GDM1 (cell line): ENCODE results near the gene MUC22.
"Not testable (repeated sequence)": the region's sequence is repeated elsewhere in the genome, so short reads cannot be mapped to it uniquely, and the experiment has no call there.

Source experiments
- DNase-seq: peaks from one replicate; lab custom pipeline; 2025; lab: John Stamatoyannopoulos, UW

Gene MUC22

DNA sequence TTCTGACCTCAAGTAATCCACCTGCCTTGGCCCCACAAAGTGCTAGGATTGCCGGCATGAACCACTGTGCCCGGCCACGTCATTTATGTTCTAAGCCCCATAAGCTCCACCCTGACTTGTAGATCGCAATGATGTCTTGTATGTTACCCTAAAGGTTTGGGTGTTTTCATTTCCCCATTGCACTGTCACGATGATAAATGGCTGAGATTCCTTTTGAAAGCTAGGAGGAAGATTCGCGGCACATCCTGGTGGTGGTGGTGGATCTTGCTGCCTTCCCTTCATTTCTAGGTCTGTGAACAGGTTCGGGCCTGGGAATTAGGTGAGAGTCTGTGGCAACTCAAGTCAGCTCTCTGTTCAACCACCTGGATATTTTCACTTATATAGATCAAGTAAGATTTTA, 28.3 kb downstream of the MUC22 start:
- no peak for DNase-seq

DNA sequence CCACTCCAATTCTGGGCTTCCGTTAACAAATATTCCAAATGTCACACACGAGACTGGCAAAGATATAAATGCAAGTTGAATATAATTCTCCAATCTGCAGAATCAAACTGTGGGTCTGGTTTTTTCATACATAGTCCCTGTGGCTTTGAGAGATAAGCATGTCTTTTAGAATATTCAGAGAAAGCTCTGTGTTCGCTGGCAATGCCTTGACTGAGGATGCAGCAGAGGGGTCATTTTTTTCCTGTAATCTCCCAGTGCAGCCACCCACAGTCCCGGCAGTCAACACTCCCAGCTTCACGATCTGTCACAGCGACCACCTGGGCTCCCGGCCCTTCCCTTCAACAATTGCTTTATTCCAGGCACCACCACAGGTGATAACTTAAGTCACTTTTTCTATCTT, 30.5 kb downstream of the MUC22 start:
- DNase-seq = no peak

DNA sequence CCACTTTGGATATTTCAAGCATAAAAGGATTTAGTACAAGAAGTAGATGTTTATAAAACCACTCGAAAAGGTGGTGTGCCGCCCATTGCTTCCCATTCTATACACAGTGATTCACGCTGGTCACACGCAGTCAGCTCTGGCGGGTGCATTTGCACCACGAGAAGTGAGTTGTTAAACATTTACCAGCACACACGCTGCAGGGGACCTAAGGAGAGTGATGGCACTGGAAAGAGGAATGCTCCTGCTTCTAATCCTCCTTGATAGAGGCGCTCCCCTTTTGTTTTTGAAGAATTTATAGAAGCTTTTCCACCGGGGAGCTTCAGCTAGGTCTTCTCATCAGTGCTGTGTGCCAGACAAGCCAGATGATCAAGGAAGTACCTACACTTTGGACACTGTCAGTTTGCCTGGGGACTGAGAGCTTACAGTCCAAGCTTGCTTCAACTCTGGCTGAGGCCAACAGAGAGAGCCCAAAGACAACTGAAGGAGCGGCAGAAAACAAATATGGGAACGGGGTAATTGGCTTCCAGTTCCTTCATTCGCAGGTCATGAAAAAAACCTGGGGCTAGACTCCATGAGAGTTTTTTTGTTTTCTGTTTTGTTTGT, 31.2 kb downstream of the MUC22 start:
- DNase-seq = no peak

DNA sequence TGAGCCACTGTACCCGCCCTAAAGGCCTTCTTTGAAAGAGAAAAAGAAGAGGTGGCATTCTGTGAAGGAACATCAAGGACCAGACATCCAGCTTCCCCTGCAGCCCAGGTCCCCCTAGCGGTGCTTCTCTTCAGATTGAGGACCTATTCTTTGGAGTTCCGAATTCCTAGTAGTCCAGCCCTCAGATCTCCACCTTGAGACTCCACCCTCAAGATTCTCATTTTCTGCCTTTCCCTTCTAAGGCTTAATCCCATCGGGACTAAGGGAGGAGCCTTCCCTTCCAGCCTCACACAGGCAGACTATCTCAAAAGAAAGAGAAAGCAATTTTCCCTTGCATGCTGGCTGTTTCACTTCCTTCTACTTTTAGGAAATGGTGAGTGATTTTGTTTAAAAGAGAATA, 32.5 kb downstream of the MUC22 start:
- DNase-seq = no peak

DNA sequence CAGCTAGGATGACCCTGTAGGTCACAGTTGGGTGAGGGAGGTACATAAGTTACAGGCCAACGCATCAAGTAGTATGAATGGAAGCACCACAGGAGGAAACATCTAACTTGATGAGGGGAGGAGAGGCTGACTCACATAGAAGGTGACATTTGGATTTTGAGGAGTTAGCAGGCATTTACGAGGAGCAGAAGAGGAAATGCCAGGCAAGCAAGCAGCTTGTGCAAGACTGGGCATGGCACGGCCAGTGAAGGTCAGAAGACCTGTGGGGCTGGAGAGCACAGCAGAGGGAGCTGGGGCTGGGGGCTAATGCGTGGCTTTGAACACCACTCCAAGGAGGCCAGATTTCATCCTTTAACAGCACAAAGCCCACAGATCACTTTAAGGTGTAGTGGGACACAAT, 37.8 kb downstream of the MUC22 start:
- DNase-seq = no peak

DNA sequence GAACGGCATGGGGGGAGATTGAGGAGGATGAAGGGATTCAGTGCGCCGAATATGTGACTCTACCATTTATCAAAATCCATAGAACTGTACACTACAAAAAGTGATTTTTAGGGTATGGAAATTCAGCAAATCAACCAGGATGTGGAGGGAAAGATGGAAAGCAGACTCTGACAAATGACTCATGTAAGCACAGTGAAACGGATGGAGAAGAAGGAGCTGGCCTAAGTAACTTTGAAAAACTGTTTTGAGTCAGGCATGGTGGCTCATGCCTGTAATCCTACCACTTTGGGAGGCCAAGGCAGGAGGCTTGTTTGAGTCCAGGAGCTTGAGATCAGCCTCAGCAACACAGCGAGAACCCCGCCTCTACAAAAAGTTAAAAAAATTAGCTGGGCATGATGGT, 39.2 kb downstream of the MUC22 start:
- no peak for DNase-seq

DNA sequence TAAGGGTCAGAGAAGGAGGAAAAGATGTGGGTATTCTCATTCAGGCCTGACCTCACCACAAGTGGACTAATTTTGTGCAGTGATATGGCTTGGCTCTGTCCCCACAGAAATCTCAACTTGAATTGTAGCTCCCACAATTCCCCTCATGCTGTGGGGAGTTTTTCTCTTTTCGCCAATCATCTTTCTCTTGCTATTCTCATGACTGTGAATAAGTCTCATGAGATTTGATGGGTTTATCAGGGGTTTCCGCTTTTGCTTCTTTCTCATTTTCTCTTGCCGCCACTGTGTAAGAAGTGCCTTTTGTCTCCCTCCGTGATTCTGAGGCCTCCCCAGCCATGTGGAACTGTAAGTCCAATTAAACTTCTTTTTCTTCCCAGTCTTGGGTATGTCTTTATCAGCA, 42.9 kb downstream of the MUC22 start:
- DNase-seq = not testable (repeated sequence)

DNA sequence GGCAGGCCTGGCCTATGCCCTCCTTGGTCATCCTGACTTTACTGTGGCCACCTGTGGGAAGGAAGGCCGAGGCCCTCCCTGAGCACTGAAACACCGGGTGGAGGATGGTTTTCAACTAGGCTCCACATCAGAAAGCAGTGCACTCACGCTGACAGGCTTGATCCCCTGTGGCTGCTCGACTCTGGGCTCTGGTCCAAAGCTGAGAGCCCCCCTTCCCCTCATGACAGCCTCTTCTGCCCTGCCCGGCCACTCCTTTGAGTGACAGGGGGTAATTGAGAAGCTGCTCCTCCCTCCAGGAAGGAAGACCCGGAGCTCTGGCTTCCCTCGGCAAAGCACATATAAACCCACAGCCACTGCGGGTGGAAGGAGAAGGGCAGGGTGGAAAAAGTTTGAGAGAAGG, 43.6 kb downstream of the MUC22 start:
- DNase-seq = peak; percentile 75

DNA sequence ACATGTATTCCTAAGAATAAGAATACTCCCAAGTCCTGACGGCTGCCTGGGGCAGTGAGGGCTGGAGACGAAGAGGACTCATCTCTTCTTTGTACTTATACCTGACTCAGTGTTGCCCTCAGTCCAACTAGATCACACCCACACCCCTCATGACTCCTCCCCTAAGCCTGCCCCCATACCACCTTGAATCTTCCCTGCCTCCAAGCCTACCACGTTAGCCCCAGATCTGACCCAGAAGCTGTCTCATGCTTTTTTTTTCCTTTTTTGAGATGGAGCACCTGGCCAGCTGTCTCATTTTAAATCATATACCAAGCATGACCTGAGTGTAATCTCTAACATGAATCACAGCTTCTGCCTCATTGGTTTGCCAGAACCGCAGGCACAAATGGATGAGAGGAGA, 45.2 kb downstream of the MUC22 start:
- no peak for DNase-seq

DNA sequence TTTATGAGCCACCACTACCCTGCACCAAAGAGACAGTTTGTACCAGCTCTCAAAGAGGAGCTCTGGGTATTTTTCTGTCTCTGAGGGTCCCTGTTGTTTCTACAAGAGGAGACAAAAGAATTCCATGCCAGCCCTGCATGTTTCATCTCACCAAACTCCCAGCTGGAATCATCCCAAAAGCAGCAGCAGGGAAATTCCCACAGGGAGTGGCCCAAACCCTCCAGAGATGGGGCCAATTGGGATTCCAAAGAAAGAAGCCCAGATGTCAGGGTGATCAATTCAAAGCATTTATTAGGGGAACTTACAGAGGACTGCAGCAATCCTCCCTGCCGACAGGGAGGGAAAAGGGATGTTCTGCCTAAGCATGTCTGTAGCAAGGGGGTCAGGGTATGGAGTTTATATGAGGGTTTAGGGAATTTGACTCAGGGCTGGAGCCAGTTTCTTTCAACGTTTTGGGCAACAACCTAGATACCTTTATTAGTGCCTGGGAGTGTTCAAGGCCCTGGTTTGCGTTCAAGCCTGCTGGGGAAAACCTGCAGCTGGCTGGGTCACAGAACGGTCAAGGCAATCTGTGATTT, 47.2 kb downstream of the MUC22 start:
- DNase-seq = no peak

DNA sequence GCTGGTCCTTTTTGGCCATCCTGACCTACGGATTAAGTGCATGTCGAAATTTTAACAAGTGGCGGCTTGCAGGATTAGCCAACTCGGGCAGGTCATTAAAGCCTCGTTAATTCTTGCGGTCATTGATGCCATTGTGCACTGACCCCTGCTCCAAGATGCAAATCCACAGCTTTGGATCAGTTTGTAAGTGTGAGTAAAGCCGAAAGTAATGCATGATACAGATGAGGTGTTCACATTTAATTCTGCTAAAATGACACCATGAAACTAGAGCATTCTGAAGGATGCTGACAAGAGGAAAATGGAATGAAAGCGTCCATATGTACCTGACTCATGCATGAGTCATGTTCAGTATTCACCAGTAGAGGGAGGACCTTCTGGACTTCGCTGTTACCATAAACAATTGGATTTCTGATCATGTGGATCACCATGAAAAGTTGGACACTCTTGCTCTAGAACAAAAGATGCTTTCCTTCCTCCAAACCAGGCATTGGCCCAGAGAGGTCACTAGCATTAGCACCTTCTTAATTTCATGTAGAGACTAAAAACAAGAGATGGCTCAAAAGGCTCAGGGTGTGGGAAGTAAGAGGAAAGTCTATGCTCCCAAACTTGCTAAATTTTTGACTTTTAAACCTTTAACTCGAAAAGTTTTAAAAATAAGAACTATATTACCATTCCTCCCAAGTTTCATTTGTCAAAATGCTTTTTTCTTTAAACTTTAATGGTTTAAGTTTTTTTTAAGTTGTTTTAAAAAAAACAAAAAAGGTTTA, 48.0 kb downstream of the MUC22 start:
- no peak for DNase-seq

DNA sequence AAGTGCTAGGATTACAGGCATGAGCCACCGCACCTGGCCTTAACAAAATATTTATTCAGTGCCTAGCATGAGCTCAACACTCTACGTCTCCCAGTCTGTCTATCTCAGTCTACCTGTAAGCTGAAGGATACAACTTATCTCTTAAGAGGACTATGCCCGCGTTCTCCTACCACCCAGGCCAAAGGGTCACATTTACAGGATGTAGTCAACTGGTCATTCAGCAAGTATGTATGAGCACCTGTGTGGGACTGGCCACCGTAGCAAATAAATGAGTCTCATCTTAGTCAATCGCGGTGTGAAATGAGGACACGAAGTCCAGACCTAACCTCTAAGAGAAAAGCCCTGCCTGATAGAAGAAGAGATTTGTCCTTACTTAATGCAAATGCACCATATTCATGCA, 49.9 kb downstream of the MUC22 start:
- DNase-seq = no peak

DNA sequence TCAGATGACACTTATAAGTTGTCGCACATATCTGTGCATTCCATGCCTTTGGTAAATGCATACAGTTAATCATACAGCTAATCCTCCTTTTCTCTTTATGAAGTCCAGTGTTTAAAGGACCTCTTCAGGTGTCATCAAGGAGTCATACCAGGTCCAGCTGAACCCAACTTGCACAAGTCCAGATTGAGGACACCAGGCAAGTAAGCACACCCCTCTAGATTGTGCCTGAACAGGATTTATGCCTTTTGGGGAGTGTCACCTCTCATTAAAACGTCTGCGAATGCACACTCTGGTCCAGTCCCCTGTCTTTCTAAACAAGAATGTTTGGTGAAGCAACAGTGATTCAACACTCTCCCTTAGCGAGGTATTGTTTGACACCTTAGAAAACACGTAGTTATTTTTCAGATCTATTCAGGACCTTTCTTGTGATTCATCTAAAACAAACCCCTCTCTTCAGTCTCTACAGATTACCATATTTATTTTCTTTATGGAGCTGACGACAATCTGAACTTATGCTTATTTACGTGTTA, 53.7 kb downstream of the MUC22 start:
- DNase-seq = no peak

DNA sequence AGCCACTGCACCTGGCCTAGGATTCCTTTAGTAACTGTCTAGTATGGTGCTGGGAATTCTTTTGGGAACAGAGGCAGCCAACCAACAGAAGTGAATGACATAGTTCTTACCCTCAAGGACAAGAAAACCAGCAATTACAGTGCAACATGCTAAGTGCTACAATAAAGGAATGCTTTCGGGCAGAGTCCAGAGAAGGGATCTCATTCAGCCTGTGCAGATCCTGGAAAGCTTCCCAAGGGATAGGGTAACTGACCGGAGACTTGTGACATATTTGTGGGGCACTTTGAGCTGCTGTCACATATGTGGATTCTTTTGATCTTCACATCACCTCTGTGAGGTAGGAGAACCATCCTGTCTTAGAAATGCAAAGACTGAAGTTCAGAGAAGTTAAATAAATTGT, 55.3 kb downstream of the MUC22 start:
- DNase-seq = no peak

DNA sequence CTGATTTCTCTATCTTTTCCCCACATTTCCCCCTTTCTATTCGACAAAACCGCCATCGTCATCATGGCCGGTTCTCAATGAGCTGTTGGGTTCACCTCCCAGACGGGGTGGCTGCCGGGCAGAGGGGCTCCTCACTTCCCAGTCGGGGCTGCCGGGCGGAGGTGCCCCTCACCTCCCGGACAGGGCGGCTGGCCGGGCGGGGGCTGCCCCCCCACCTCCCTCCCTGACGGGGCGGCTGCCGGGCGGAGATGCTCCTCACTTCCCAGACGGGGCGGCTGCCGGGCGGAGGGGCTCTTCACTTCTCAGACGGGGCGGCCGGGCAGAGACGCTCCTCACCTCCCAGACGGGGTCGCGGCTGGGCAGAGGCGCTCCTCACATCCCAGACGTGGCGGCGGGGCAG, 56.8 kb downstream of the MUC22 start:
- DNase-seq = not testable (repeated sequence)

DNA sequence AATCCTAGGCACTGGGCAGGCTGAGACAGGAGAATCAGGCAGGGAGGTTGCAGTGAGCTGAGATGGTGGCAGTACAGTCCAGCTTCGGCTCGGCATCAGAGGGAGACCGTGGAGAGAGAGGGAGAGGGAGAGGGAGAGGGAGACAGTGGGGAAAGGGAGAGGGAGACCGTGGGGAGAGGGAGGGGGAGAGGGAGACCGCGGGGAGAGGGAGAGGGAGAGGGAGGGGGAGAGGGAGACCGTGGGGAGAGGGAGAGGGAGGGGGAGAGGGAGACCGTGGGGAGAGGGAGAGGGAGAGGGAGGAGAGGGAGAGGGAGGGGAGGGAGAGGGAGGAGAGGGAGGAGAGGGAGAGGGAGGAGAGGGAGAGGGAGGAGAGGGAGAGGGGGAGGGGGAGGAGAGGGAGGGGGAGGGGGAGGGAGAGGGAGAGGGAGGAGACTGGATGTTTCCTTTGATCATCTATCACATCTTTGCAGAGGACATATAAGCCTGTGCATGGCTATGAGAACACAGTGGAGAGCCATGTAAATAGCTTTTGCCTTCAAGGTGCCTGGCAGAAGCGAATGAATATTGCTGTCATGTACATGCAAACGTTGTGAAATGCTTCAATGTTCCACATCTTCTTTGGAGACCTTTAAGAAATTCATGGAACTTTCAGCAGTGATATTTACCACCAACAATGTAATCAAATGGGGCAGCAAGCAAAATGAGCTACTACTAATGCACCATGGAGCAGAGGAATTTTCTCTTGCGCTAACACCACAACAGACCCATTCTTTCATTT, 57.8 kb downstream of the MUC22 start:
- not testable (repeated sequence) for DNase-seq

DNA sequence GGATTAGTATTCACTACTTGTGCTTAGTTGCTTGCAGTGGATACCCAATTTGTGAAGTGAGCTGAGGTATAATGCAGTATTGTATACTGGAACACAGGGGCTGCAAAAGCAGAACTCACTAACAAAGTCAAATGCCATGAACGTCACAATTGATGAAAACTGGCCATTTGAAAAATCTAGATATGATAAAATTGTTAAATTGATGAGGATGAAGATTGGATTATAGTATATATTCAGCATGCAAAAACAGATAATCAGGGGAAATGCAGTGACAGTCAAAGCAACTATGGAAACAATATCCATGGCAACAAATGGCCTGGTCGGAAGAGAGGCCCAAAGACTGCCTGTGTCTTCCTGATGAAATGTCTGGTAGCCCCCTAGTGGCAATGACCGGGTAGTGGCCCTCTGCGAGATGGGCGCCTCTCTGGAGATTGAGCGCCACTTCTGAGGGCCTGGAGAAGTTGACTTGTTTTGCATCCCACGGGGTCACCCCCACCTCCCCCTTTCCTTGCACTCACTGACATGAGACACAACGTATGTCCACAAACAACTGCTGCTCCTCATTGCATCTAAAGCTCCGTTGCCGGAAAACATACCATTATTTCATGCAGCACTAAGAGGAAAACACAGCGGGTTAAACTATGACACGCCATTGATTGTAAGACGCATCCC, 58.5 kb downstream of the MUC22 start:
- DNase-seq = peak; percentile 51

DNA sequence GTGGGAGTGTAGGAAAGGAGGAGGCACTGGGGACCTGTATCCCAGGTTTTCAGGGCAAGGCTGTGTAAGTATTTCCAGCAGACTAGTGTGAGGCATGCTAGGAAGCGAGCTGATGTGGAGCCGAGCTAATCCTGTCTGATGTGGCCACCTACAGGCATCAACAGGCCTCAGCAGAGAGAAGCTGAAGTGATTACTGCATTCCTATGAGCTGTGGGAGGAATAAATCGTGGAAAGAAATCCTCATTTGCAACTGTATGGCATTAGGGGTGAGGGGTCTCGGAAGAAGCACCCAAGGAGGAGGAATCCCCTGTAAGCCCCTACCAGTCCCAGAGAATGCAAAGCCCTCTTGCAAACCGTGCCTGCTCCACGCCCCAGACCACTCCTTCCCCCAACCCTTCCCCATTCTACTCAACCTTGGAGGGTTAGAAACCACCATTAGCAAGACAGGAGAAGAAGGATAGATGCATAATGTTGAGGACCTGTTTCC, 60.5 kb downstream of the MUC22 start:
- DNase-seq = peak; percentile 24

DNA sequence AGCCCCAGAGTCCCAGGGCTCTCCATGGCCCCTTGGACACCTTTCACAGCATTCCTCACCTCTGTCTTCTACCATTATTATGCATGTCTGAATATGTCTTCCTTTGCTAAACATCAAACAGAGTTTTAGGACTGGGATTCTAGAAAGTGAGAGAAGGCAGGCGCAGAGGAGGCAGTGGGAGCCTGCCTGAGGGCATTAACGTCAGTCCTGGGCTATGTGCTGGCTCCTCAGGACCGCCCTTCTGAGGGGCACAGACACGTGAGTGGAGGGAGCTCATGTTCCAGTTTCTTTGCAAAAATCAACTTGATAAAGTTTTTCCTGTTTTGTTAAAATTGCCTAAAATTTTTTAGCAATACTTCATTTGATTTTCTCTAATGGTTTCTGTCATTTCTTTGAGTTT, 64.1 kb downstream of the MUC22 start:
- no peak for DNase-seq

DNA sequence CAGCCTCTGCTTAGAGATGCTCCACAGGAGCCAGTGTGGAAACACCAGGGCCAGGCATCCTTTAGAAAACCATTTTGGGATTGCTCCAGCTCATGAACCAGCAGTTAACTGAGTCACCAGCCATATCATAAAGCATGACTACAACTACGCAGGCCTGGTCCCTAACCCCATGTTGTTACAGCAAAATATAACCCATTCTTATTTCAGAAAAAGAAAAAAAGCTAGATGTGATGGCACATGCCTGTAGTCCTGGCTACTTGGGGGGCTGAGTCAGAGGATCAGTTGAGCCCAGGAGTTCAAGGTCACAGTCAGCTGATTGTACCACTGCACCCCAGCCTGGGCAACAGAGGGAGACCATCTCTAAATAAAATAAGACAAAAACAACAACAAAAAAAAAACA, 65.3 kb downstream of the MUC22 start:
- no peak for DNase-seq

DNA sequence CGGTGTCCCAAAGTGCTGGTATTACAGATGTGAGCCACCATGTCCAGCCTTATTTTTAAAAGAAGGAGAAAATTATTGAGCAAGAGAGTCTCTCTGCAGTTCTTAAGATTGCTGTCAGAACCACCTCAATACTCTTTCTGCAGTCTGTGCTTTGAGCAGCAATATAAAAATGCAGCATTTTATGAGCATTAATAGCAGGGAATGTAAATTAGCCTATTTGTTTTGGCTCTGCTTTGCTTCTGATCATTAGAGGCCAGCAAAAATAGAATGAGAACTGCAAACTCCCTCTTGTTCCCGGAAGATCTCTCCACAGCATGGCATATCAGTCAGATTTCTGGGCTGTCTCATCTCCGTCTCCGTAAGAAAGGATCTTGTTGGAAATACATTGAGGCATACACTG, 66.3 kb downstream of the MUC22 start:
- DNase-seq = no peak
